Hematopoietic multipotent progenitor cell treated with erythropoietin and hydrocortisone succinate and interleukin-3 and kit ligand, for 4 days (in vitro differentiated cells): Measurements from ENCODE around the gene RNF169.
A peak's percentile ranks its signal among the peaks of the same experiment; 100 is the strongest.

Experiments
- DNase-seq: peaks from one replicate; pipeline ENCODE4 v3.0.0-alpha.2; 2015

Gene RNF169

DNA sequence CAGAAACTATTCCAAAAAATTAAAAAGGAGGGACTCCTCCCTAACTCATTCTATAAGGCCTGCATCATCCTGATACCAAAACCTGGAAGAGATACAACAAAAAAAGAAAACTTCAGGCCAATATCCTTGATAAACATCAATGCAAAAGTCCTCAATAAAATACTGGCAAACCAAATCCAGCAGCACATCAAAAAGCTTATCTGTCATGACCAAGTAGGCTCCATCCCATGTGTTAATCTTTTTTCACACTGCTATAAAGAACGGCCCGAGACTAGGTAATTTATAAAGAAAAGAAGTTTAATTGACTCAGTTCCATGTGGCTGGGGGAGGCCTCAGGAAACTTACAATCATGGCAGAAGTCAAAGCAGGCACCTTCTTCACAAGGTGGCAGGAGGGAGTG, 76.9 kb downstream of the RNF169 start:
- peak; percentile 30 for DNase-seq

DNA sequence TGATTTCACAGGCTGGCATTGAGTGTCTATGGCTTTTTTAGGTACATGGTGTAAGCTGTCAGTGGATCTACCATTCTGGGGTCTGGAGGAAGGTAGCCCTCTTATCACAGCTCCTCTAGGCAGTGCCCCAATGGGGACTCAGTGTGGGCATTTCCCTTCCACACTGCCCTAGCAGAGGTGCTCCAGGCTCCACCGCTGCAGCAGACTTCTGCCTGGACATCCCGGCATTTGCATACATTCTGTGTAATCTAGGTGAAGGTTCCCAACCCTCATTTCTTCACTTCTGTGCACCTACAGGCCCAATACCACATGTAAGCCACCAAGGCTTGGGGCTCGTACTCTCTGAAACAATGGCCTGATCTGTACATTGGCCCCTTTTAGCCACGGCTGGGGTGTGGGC, 78.3 kb downstream of the RNF169 start:
- DNase-seq, result no peak

DNA sequence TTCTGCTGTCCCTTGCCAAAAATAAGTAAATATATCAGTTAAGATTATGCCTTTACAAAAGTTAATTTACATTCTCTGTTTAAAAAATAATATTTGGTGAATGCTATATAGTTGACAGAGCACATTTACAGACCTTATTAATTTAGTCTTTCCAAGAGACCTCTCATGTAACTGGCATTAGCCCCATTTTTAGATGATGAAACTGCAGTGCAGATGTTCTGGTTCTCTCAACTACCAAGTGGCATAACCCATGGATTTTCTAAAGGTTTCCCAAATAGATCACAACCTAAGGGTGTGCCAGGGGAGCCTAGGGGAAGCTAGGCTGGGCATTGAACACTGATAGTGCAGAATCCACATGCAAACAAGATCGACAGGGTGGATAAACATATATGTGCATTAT, 88.5 kb downstream of the RNF169 start:
- no peak for DNase-seq

DNA sequence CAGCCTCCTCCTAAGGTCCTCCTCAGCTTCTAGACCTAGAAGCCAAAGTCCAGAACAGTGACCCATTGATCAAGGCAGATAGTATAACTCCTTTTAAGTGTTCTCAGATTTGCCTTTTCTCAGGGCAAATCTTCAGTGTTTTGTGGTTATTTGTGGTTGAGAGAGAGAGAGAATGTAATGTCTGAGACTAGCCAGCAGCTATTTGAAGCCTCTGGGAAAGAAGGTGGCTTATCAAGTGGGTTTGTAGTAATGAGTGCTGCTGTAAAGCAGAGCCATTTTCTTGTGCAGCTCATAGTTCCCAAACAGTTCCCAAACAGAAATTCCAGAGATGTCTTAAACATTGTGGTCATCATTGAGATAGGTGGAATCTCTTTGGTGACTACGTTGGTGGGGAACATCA, 89.5 kb downstream of the RNF169 start:
- peak; percentile 15 for DNase-seq

DNA sequence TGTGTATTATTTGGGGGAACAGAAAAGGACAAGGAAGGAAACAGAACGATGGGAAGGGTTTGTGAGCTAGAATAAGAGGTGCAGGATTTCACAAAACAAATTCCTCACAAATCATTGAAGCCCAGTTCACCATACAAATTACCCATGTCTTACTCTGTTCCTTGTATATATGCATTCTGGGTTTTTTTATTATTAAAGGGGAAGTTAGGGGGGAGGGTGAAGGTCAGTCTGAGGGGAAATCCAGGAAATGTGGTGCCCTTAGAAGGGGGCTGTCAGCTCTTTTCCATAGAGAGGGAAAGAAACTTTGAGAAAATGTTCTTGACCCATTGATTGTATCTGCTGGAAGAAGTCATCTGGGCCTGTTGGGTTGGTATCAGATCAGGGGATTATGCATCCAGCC, 90.8 kb downstream of the RNF169 start:
- peak; percentile 18 for DNase-seq

DNA sequence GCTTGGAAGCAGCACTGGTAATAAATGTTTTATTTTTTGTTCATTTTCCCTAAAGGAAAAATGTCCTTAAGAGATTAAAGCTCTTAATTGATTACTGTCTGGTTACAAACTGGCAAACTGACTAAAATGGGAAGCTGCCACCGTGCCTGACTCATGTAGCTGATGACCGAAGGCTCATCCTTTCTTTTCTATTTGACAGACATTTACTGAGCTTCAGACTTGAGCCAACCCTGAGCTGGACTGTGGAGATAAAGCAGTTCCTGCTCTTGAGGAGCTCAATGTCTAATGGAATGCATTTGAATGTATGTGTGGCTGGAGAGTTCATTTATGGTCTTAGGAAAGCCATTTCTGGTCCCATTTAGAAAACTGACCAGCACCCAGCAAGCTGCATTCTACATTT, 91.3 kb downstream of the RNF169 start:
- DNase-seq, result peak; percentile 26

DNA sequence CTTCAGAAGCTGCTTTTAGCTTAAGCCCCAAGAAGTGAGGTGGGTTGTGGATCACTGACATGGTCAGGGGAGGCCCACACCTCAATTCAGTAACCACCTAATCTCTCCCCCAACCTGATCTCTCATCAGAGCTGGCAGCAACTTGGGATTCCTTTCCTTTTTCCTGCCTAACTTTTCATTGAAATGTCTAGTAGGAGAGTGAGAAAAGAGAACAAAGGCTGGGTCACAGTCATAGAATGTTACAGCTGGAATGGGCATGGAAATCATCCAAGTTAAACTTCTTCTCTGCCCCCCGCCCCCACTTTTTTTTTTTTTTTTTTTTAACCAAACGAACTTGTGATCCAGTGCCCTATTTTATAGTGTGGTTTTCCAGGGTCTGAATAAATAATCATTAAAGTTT, 91.8 kb downstream of the RNF169 start:
- no peak for DNase-seq

DNA sequence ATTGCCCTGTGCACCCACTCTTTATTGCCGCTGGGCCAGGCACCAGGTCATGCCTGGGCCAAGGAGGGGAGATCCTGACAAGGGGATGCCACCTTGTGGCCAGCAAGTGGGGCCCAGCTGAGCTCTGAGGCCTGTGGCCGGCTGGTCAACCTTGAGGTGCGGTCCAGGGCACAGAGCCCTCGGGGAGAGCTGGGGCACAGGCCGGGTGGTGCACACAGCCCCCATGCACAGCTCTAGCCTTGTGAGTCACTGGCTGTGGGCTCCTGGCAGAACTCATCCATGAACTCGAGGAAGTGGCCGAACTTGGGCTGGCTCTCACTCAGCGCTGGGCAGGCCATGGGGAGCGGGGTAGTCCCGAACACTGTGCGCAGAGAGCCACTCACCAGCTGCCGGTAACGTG, 94.3 kb downstream of the RNF169 start:
- DNase-seq, result no peak

DNA sequence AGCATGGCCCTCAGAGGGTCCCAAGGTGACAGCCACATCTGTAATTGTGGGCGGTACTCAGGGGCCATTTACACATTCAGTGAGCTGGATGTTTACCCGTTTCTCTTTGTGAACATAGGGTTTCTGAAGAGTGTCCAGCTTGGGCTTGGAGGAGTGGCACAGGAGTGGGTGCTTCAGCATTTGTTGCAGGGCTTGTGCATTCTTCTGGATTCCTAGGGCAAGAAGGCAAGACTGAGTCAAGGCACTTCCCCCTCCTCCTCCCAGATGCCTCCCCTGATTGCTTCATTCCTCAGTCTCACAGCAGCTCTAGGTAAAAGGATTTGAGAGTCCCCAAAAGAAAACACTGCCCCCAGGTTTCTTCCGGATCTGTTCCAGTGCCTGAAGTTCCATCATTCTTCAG, 95.4 kb downstream of the RNF169 start:
- DNase-seq, result no peak

DNA sequence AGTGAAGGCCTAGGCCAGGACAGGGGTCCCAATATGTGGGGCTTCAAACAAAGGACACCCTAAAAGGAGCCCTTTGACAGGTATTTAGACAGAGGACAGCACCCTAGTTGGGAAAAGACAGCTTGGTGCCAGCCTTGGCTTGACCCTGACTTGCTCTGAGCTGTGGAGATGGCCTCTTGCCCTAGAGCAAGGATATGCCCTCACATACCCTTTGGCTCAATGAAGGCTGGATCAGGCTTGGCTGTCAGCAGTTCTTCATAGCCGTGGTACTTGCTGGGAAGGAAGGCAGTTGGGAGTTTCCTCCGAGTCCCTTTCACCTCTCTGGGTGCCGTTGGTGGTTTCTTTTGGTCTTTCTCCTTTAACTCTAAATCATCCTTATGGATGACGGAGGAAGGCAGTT, 96.2 kb downstream of the RNF169 start:
- no peak for DNase-seq

DNA sequence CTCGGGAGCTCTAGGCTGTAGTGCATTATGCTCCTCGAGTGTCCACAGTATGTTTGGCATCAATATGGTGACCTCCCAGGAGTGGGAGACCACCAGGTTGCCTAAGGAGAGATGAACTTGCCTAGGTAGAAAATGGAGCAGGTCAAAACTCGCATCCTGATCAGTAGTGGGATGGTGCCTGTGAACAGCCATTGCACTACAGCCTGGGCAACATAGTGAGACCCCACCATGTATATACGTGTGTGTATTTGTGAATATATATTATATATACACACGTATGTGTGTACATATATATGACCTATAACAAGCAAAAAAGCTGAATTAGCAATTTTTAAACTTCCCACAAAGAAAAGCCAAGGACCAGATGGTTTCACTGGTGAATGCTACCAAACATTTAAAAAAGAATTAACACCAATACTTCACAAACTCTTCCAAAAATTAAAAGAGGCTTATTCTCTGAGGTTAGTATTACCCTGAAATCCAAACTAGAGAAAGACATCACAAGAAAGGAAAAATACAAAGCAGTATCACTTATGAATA, 97.4 kb downstream of the RNF169 start:
- no peak for DNase-seq

DNA sequence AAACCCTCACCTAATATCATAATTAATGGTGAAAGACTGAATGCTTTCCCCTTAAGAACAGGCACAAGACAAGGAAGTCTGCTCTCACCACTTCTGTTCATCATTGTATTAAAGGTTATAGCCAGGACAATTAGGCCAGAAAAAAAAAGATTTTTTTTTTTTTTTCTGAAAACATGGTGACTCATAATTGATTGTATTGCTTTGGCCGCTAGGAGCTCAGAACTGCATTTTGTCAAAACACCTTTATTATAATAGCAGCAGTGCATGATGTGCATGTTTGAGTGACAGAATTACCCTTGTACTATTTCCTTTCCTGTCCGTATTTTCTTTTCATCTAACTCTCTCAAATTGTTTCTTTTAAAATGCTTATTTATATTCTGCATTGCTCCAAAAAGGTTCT, 98.1 kb downstream of the RNF169 start:
- no peak for DNase-seq

DNA sequence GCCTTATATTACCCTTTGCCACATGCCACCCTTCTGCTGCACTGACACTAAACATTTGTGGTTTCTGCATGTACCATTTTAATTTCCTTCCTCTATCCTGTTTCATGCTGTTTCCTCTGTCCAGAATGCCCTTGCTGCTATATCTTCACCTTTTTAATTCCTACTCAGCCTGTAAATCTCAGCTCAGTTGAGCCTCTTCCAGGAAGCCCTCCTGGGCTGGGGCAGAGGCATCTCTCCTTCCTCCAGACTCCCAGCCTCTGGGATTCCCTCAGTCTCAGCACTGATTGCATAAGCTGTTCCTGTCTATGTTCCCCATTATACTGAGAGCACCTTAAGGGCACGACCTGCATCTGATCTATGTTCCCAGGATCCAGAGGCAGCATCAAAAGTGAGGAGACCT, 98.7 kb downstream of the RNF169 start:
- peak; percentile 18 for DNase-seq

DNA sequence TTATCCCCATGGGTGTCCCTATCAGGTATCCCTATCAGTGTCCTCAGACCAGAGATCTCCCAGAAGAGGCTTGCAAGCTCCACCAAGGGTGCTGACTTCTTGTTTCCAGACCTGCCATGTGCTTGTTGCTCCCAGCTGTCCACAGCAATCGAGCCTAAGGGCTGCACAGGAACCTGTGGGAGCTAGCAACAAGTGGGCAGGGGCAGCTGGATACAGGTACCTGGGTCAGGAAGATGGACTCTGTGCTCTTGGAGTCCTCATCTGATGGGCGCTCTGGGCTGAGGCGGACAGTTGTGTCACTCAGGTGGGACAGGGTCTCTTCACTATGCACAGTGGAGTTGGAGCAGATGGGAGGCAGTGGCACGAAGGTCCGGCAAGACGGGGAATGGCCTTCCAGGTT, 99.2 kb downstream of the RNF169 start:
- no peak for DNase-seq

DNA sequence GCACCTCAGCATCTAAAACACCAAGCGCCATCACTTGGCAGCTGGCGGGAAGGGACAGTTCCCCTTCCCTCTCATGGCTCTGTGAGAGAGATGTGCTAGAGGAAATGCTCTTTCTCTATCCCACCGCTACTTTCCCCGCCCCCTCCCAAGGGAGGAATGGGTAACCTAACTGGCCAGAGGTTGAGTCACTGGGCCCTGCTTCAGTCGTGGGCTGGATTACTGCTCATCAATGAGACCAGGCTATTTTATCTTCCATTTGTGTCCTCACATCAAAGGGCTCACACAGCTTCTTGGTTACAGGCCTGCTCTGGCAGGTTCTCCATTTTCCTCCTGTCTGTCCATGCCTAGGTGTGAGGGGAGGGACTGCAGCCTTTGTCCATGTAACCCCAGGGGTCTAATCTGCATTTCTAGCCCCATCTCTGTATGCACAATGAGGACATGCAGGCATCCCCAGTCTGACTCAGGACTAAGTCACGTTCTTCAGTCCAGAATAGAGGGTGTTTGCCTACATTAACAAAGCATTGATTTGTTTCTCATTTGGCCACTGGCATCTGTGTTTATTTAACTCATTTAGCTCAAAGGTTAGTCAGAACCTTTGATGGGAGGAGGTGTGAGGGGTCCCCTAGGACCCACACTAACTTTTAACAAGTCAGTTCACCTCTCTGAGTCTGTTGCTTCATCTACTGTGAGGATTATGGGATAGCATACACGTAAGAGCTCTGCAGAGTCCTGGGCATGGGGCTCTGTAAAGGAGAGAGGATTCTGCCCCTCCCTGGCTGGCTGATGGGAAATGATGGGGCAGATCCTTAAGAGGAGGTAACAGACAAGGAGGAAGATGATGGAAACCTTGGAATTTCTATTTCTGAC, 101.1 kb downstream of the RNF169 start:
- DNase-seq, result no peak

DNA sequence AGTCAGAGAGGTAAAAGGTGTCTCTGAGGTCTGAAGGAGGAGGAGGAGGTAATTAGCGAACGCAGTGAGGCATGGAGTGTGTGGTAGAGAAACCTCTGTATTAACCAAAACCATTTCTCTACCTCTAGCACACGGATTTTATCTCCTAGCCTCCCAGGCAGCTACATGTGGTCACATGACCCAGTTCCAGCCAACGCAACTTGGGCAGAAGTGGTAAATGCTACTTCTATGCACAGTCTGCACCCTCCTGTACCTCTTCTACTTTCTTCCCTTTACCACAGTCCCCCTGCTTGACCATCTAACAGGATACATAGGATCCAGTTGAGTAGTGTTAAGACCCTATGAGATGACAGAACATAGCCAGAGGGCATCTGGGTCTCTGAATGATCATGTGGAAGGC, 104.6 kb downstream of the RNF169 start:
- no peak for DNase-seq

DNA sequence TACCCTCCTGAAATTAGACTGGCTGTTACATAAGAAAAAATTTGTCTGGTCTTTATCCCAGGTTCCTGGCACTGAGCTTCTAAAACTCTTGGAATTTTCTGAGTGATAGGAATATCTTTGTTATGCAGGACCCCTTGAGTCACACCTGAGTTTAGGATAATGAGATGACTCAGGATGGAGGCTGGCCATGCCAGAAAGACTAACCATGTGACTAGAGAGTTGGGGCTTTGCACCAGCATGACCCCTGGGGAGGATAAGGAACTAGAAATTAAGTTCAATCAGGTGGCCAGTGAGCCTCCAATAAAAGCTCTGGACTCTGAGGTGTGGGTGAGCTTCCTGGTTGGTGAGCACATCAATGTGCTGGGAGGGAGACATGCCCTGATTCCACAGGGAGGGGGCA, 112.1 kb downstream of the RNF169 start:
- no peak for DNase-seq

DNA sequence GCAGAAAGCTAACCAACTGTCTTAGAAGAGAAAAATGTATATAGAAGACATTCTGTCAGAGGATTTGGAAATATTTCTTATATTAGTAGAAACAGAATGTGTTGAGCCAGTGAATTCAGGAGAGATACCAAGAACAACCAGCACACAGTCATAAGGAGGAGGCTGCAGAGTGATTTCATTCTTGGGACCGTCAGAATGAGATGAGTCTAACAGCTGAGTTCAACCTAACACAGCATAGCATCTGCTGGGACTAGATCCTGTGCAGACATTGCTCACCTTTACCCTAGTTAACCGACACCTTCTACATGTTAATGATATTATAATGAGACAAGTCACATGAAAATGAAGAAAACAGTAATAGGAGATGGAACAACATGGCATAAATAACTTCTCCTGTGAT, 114.8 kb downstream of the RNF169 start:
- DNase-seq, result no peak

DNA sequence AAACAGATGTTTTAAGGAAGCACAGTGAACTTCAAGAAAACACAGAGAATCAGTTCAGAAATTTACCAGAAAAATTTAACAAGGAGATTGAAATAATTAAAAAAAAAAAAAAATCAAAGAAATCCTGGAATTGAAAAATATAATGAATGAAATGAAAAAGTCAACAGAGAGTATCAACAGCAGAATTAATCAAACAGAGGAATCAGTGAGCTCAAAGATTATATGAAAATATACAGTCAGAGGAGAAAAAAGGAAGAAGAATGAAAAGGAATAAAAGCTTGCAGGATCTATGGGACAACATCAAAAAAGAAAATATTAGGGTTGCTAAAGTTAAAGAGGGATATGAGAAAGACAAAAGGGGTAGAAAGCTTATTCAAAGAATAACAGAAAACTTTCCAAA, 117.9 kb downstream of the RNF169 start:
- no peak for DNase-seq

DNA sequence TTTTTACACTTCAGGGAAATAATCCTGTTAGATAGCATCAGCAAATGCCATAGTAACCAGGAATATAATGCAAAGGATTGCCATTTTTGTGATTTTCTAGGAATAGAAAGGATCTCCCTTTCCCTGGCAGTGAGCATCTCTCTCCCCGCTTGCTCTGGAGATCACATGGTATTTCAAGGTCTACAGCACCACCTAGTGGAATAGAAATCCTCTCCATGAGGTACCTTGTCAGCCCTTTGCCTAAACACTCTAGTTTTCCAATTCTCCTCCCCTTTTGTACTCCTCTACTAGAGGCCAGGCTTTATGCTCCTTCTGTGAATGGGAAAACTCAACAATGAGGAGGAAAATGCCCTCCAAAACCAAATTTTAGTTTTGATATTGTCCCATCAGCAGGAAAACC, 121.8 kb downstream of the RNF169 start:
- DNase-seq, result peak; percentile 79

DNA sequence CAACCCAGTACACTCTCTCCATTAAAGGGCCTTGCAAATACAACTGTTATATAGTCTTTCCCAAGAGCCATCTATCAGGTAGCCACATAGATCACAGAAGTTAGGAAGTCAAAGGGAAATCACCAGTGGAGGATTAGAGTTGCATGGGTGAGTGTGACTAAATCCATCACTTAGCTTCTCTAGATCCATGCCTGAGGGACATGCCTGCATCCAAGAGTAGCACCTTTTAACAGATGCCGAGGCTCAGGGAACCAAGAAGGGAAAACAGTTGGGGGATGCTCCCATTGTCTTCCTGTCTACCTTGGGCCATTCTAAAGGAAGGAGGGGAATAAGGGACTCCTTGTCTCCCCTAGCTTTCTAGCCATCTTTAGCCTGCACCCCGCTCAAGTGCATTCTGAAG, 122.4 kb downstream of the RNF169 start:
- DNase-seq, result peak; percentile 11

DNA sequence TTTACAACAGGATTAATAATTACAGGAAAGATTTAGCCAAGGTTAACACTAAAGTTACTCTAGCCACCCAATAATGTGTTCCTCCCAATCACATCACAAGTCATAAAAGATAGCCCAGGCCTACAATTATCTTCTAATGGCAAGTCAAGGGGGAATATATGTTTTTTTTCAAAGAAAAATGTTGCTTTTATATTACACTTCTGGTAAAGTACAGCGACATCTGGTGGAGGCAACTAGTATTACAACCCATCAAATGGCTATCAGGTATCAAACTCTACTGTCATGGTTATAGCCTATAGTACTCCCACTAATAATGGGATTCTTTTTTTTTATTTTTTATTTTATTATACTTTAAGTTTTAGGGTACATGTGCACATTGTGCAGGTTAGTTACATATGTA, 128.5 kb downstream of the RNF169 start:
- DNase-seq, result peak; percentile 63
